ENCODE data around the gene CKS1B.

Gene CKS1B

GRCh38 chr1:154974102-154974807 is at the start of gene CKS1B:
TSS of gene CKS1B (plus strand) at chr1:154974681. CDS start at chr1:154974746, 65 bp downstream.
- peak; percentile 100 for DNase-seq (ENCODE audit: low read depth)

DNA sequence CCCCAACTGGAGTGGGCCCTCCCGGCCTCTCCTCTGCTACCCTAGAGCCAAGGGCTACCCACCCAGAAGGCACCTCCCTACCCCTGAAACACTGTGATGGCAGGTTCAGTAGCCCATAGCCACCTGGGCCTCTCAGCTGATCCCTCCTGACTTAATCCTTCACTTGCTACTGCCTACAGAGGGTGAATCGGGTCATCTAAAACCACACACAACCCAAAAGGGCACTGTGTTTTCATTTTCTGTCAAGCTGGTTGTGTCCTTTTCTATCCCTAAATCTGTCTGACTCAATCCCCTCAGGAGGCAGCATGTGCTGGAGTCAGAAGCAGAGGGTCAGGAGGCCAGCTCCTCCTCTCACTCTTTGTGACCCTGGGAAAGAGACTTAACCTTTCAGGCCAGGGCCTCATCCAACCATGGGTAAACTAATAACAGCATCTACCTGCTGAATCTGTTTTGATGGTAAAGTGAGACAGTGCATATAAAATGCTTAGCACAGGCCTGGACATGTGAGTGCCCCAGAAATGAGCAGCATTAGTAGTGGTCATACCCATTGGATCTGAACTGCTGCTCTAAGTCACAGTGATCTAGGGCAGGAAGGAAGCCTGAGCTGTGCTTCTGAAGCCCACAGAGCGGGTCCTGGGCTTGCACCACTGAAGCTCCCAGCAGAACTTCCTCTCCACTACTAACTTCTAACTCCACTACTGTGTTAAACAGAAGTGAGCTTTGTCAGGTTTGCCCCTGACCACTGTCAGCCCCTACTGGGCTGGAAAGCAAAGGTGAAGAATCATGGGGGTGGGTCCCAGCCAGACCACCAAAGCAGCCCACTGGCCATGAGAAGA is 48.9 kb upstream of the CKS1B start:
- no peak for DNase-seq (ENCODE audit: low read depth)

GRCh38 chr1:154926201-154926600 is 48.3 kb upstream of the CKS1B start:
- DNase-seq (ENCODE audit: low read depth) = no peak

DNA sequence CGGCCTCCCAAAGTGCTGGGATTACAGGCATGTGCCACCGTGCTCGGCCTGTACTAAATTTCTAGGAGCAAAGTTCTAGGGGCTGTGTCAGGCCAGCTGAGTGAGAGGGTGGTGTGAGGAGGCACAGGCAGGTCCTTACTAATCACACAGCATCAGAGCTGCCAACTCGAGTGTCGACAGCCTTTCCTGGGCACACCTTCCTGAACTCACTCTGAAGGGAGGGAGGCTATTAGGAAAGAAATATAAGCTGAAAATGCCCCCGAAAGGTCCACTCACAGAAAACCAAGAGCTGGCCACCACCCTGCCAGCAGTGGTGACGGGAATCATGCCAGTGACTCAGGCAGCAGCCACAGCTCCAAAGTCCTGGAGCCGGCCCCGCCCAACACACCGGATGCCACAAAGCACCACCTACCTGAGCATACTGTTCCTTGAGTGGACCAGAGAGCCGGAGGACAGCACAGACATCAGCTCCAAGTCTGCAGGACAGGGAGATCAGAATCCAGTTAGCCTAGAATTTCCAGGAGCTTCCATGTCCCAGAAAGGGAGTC is 42.5 kb upstream of the CKS1B start:
- no peak for DNase-seq (ENCODE audit: low read depth)

DNA sequence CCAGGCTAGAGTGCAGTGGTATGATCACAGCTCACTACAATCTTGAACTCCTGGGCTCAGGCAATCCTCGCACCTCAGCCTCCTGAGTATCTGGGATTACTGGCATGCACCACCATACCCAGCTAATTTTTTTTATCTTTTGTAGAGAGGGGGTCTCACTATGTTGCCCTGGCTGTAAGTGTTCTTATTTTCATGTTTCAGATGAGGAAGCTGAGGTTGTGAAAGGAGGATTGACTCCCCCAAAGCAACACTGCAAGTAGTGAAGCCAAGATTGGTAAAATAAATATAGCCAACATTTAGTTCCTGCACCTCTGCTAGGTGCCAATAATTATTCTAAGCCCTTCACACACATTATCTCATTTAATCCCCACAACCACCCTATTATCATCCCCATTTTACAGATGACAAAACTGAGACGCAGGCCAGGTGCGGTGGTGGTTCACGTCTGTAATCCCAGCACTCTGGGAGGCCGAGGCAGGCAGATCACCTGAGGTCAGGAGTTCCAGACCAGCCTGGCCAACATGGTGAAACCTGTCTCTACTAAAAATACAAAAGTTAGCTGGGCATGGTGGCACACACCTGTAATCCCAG is 40.0 kb upstream of the CKS1B start:
- DNase-seq (ENCODE audit: low read depth) = no peak

DNA sequence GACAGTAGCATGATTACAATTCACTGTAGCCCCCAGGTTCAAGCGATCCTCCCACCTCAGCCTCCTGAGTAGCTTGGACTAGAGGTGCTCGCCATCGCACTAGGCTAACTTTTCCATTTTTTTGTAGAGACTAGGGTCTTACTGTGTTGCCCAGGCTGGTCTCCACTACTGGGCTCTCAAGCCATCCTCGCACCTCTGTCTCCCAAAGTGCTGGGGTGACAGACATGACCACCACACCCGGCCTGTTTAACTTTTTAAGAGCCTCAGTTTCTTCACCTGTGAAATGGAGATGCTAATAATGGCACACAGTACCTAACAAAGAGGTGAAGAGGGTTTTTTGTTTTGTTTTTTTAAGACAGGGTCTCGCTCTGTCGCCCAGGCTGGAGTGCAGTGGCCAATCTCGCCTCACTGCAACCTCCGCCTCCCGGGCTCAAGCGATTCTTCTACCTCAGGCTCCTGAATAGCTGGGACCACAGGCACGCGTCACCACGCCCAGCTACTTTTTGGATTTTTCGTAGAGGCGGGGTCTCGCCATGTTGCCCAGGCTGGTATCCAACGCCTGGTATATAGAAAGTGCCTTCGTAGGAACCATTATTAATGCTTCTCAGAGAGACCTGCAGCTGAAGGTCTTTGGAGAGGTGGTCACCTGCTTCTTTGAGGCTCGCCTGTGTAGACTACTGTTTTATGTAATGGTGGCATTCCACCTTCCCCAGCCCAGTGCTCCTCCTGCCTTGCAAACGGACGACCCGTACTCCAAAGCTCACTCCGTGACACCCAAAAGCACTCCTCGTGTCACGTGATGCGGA is 38.5 kb upstream of the CKS1B start:
- DNase-seq (ENCODE audit: low read depth) = no peak

- peak; percentile 96 for DNase-seq (ENCODE audit: low read depth)
Measured at GRCh38 chr1:154936555-154937084, 37.9 kb upstream of the CKS1B start, which contains the start of gene PMVK. TSS of gene PMVK (minus strand) at chr1:154936719. CDS start at chr1:154936685, 34 bp downstream.

DNA sequence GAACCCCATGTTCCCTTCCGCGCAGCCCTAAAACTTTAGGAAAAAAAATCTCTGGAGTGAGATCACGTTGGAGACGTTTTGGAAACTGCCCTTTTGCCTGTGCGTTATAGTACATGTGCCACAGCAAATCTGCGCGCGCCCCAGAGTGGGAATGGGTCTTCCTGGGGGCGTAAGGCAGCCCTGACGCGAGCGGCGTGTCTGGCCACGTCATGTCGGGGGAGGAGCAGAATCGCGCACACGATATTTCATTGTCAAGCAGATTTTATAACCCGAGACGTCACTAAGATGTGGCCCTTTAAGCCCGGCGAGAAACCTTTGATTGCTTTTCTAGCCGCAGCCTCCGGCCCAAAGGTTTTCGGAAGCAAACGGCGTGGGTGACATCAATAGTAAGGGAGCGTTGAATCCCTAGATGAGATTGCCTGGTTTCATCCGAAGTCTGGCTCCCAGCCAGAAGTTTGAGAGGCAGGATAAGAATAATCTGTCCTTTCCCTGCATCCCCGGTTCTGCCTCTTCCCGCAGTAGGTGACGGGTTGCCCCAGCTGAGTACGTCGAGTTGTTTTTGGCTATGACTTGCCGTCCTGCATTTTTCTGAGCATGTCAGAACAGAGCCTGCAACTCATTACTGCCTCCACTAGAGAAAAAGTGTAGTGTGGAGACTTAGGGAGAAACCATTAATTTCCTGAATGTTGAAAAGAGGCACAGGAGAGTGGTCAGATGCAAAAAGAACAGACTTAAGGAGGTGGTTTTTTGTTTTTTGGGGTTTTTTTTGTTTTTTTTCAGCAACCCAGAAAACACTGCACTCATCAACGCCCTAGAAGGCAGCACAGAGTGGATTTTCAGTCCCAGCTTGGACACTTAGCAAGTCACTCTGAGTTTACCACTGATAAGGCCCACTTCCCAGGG is 37.1 kb upstream of the CKS1B start:
- peak; percentile 96 for DNase-seq (ENCODE audit: low read depth)

GRCh38 chr1:154937988-154938386 is 36.5 kb upstream of the CKS1B start:
- no peak for DNase-seq (ENCODE audit: low read depth)

- DNase-seq (ENCODE audit: low read depth) = no peak
Measured at GRCh38 chr1:154938604-154939399, 35.7 kb upstream of the CKS1B start.

DNA sequence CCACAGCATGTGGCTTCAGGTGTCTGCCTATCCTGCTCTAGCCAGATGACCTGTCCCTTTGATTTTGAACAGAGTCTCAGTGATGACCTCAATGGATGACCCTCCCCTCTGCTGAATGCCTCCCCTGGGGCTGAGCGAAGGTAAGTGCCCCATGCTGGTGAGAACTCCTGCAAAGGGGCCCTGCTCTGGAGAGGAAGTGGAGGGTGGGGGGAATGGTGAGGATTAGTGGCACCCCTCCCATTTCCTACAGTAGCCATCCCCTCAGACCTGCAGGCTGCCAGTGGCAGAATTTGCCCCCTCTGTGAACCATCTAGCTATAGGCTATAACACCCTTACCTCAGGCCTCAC is 34.3 kb upstream of the CKS1B start:
- DNase-seq (ENCODE audit: low read depth) = no peak

DNA sequence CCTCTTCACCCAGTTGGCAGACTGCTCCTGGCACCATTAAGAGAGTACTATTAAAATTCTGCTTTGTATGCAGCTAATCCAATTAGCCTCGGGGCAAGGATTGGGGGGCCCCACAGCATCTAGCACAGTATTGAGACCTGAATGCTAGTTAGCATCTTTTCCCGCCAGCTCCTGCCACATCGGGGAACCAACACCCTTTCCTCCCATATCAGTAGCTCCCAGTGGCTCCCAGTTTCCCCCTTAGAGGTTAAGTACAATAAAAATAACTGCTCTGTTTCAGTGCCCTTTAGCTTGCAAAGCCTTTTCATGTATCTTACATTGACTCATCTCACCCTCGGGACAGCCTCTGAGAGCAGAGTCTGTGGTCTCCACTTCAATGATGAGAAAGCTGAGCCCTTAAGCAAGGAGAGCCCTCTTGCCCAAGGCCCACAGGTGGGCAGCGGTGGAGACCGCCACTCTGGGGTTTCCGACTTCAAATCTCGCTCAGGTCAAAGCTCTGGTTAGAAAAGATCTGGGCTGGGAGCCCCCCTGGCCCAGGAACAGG is 33.8 kb upstream of the CKS1B start:
- DNase-seq (ENCODE audit: low read depth) = no peak

- DNase-seq (ENCODE audit: low read depth) = no peak
Measured at GRCh38 chr1:154941333-154942013, 33.0 kb upstream of the CKS1B start.

- no peak for DNase-seq (ENCODE audit: low read depth)
Measured at GRCh38 chr1:154943649-154944400, 30.7 kb upstream of the CKS1B start.

- DNase-seq (ENCODE audit: low read depth) = no peak
Measured at GRCh38 chr1:154944401-154945159, 29.9 kb upstream of the CKS1B start.

DNA sequence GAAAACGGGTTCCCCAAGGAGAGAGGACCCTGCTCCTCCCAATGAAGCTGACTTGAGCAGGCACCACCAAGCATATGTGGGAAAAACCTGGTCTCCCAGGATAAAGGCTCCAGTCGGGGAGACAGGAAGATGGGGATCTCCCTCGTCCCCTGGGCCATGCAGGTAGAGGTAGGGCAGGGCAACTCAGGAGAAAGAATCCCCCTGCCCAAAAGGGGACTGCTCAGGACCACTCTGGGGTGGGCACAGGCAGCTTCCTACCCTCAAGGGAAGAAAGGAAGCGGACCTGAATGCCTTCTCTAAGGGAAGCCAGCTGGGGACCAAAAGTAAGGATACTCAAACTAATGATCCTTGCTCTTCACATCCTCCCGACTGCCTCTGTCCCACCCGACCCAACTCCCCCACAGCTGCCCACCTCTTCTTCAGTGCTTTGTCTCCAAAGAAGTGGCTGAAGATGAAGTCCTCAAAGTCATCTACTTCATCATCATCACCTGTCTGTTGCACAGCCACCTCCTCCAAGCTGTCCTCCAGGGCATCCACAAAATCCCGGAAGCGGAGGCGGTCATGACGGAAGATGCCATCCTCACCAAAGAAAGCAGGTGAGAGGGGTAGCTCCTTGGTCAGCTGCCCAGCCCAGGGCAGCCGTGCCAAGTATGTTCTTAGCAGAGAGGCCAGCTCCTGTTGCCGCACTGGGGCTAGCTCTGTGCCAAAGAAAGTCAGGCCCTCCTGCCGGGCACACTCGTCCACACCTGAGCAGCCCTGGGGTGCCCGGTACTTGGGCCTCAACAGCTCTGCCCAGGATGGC is 29.1 kb upstream of the CKS1B start:
- no peak for DNase-seq (ENCODE audit: low read depth)

Measured in fibroblast of gingiva (primary cell).